ENCODE data around the gene PNPLA6. TPM values are rescaled to one million over a fixed set of nuclear protein-coding genes. Genes with fewer than 3 reads are reported as not detected.
A peak's percentile ranks its signal among the peaks of the same experiment; 100 is the strongest.

Gene PNPLA6
- total RNA-seq, 1 donor from 2014 or later, result 129 TPM

GRCh38 chr19:7505682-7506384 is 29.7 kb upstream of the PNPLA6 start:
- peaks cover 6% of the 10 kb centered on the region for H3K27me3 Mint-ChIP-seq (ENCODE audit: unreplicated experiment)
- no peak for TF ChIP-seq CTCF (IDR thresholded peaks at IDR 0.05; ENCODE audit: unreplicated experiment)
- peaks cover 2% of the 10 kb centered on the region for H3K4me1 Mint-ChIP-seq (ENCODE audit: unreplicated experiment)
- no peak overlapping the region for H3K27ac Mint-ChIP-seq (ENCODE audit: unreplicated experiment)
- H3K4me3 Mint-ChIP-seq (ENCODE audit: unreplicated experiment), result no peak overlapping the region
- no peaks in the 10 kb centered on the region for H3K9me3 Mint-ChIP-seq (ENCODE audit: unreplicated experiment)
- H3K36me3 Mint-ChIP-seq (ENCODE audit: low read depth, unreplicated experiment), result no peaks in the 10 kb centered on the region
- DNase-seq (ENCODE audit: low spot score), result peak; percentile 29

GRCh38 chr19:7506385-7507328 is 28.9 kb upstream of the PNPLA6 start:
- no peak overlapping the region for H3K4me3 Mint-ChIP-seq (ENCODE audit: unreplicated experiment)
- no peaks in the 10 kb centered on the region for H3K9me3 Mint-ChIP-seq (ENCODE audit: unreplicated experiment)
- no peak overlapping the region for H3K27ac Mint-ChIP-seq (ENCODE audit: unreplicated experiment)
- DNase-seq (ENCODE audit: low spot score), result peak; percentile 37
- H3K36me3 Mint-ChIP-seq (ENCODE audit: low read depth, unreplicated experiment), result no peaks in the 10 kb centered on the region
- peaks cover 2% of the 10 kb centered on the region for H3K4me1 Mint-ChIP-seq (ENCODE audit: unreplicated experiment)
- TF ChIP-seq CTCF (IDR thresholded peaks at IDR 0.05; ENCODE audit: unreplicated experiment), result no peak
- H3K27me3 Mint-ChIP-seq (ENCODE audit: unreplicated experiment), result peaks cover 2% of the 10 kb centered on the region

GRCh38 chr19:7507884-7508283 is 27.6 kb upstream of the PNPLA6 start:
- no peak for TF ChIP-seq CTCF (IDR thresholded peaks at IDR 0.05; ENCODE audit: unreplicated experiment)
- peaks cover 2% of the 10 kb centered on the region for H3K4me1 Mint-ChIP-seq (ENCODE audit: unreplicated experiment)
- H3K4me3 Mint-ChIP-seq (ENCODE audit: unreplicated experiment), result no peak overlapping the region
- H3K27ac Mint-ChIP-seq (ENCODE audit: unreplicated experiment), result no peak overlapping the region
- H3K27me3 Mint-ChIP-seq (ENCODE audit: unreplicated experiment), result peaks cover 2% of the 10 kb centered on the region
- no peaks in the 10 kb centered on the region for H3K36me3 Mint-ChIP-seq (ENCODE audit: low read depth, unreplicated experiment)
- DNase-seq (ENCODE audit: low spot score), result no peak
- no peaks in the 10 kb centered on the region for H3K9me3 Mint-ChIP-seq (ENCODE audit: unreplicated experiment)

- H3K27ac Mint-ChIP-seq (ENCODE audit: unreplicated experiment), result no peak overlapping the region
- no peak for TF ChIP-seq CTCF (IDR thresholded peaks at IDR 0.05; ENCODE audit: unreplicated experiment)
- no peaks in the 10 kb centered on the region for H3K36me3 Mint-ChIP-seq (ENCODE audit: low read depth, unreplicated experiment)
- peak; percentile 33 for DNase-seq (ENCODE audit: low spot score)
- no peaks in the 10 kb centered on the region for H3K9me3 Mint-ChIP-seq (ENCODE audit: unreplicated experiment)
- peaks cover 2% of the 10 kb centered on the region for H3K4me1 Mint-ChIP-seq (ENCODE audit: unreplicated experiment)
- no peak overlapping the region for H3K4me3 Mint-ChIP-seq (ENCODE audit: unreplicated experiment)
- H3K27me3 Mint-ChIP-seq (ENCODE audit: unreplicated experiment), result peaks cover 4% of the 10 kb centered on the region
These were observed 25.9 kb upstream of the PNPLA6 start for GRCh38 chr19:7509625-7510024.

Measured in endothelial cell (in vitro differentiated cells).